B cell (primary cell): Measurements from ENCODE around the gene ITIH2. TPM values are rescaled to one million over a fixed set of nuclear protein-coding genes. Genes with fewer than 3 reads are reported as not detected.

ENCODE experiments used
- ATAC-seq: fragments of 200-7000 bp; cut with Tn5 transposase; one replicate; pipeline ENCODE4 v1.10.0; 2021; ENCODE audit warnings: low read depth, mild to moderate bottlenecking, moderate number of reproducible peaks, moderate library complexity
- CTCF ChIA-PET: fragments of 350-600 bp; sonication (Branson Sonifier 250); formaldehyde crosslinking; loops from one replicate; lab custom pipeline; 2021; ENCODE audit warnings: antibody characterized with exemption, inconsistent platforms; lab: Charles Lee
- POLR2A ChIA-PET: fragments of 350-600 bp; sonication (Branson Sonifier 250); formaldehyde crosslinking; loops from one replicate; lab custom pipeline; 2021; ENCODE audit warnings: antibody characterized with exemption; lab: Charles Lee
- DNase-seq: peaks from one replicate; pipeline ENCODE4 v3.0.0; 2013
- H2AFZ ChIP-seq: 2 replicates; pipeline ENCODE4 v1.6.1; 2012; ENCODE audit warnings: mild to moderate bottlenecking, low read depth, low read length; ENCODE audit not compliant: insufficient read depth, poor library complexity, severe bottlenecking
- H3K27ac ChIP-seq, 2 donors: 1 replicate in 1 of 2; 2 replicates in 1 of 2; pipeline ENCODE4 v1.5.1; 2012 to 2013; ENCODE audit warnings: low read length in 2 of 2, mild to moderate bottlenecking in 2 of 2, moderate library complexity in 1 of 2
- H3K27me3 ChIP-seq, 4 experiments: fragments of 200-600 bp in 1 of 4; sonication (generic) in 1 of 4; replicated peaks in 1 of 4; 1 replicate in 2 of 4; 2 replicates in 2 of 4; pipeline versions ENCODE4 v1.6.1 to v1.7.0; 2013 to 2016; ENCODE audit warnings: low read length in 3 of 4, mild to moderate bottlenecking in 2 of 4, mixed read lengths in 1 of 4, moderate library complexity in 1 of 4; ENCODE audit not compliant: insufficient read depth in 4 of 4, control insufficient read depth in 3 of 4; ENCODE audit errors: control extremely low read depth in 1 of 4
- H3K36me3 ChIP-seq, 2 experiments: replicated peaks in 1 of 2; 1 replicate in 1 of 2; 2 replicates in 1 of 2; pipeline versions ENCODE4 v1.6.1 to v1.7.1; 2013; ENCODE audit warnings: low read length in 1 of 2; ENCODE audit not compliant: insufficient read depth in 2 of 2, control insufficient read depth in 1 of 2; ENCODE audit errors: control extremely low read depth in 1 of 2, extremely low read depth in 1 of 2
- H3K4me1 ChIP-seq, 2 donors: fragments of 200-600 bp in 1 of 2; sonication (generic) in 1 of 2; 1 replicate in 1 of 2; 2 replicates in 1 of 2; pipeline versions ENCODE4 v1.5.1 to v1.6.1; 2013 to 2017; ENCODE audit warnings: low read length in 2 of 2; ENCODE audit not compliant: control insufficient read depth in 2 of 2, insufficient read depth in 2 of 2
- H3K4me2 ChIP-seq: replicated peaks from 2 replicates; pipeline ENCODE3; 2012; ENCODE audit warnings: mild to moderate bottlenecking, low read depth, low read length; ENCODE audit not compliant: poor library complexity, severe bottlenecking
- H3K4me3 ChIP-seq, 5 experiments: fragments of 200-600 bp in 1 of 5; sonication (generic) in 1 of 5; 1 replicate in 3 of 5; 2 replicates in 2 of 5; pipeline versions ENCODE4 v1.5.1 to v1.7.0; 2011 to 2016; ENCODE audit warnings: low read length in 4 of 5, mild to moderate bottlenecking in 4 of 5, low read depth in 2 of 5, control low read depth in 1 of 5, moderate library complexity in 1 of 5; ENCODE audit not compliant: insufficient read depth in 1 of 5; ENCODE audit errors: control extremely low read depth in 1 of 5, extremely low read depth in 1 of 5
- H3K79me2 ChIP-seq: fragments of 200-600 bp; sonication (generic); one replicate; pipeline ENCODE4 v1.6.0; 2016; ENCODE audit warnings: low read length; ENCODE audit not compliant: control insufficient read depth, insufficient read depth
- H3K9ac ChIP-seq: fragments of 200-600 bp; sonication (generic); 2 replicates; pipeline ENCODE4 v1.6.1; 2017; ENCODE audit warnings: mild to moderate bottlenecking, low read length, moderate library complexity
- H3K9me3 ChIP-seq, 3 donors: one replicate each; pipeline versions ENCODE4 v1.6.1 to v1.7.1; 2013; ENCODE audit warnings: low read length in 2 of 3; ENCODE audit not compliant: control insufficient read depth in 2 of 3, insufficient read depth in 1 of 3; ENCODE audit errors: control extremely low read depth in 1 of 3
- H4K20me1 ChIP-seq: 2 replicates; pipeline ENCODE4 v1.6.0; 2012; ENCODE audit warnings: mild to moderate bottlenecking, low read length; ENCODE audit not compliant: insufficient read depth, control insufficient read depth, poor library complexity, severe bottlenecking
- H3K27ac Mint-ChIP-seq: one replicate; pipeline ENCODE4 v1.8.0; 2021; ENCODE audit warnings: mixed read lengths
- H3K27me3 Mint-ChIP-seq: one replicate; pipeline ENCODE4 v1.8.0; 2021; ENCODE audit warnings: mixed read lengths
- H3K4me1 Mint-ChIP-seq: one replicate; pipeline ENCODE4 v1.8.0; 2021; ENCODE audit warnings: mixed read lengths
- H3K4me3 Mint-ChIP-seq: one replicate; pipeline ENCODE4 v1.8.0; 2021; ENCODE audit warnings: mixed read lengths
- H3K9me3 Mint-ChIP-seq: one replicate; pipeline ENCODE4 v1.8.0; 2022; ENCODE audit warnings: mixed read lengths; ENCODE audit not compliant: insufficient read depth
- CTCF ChIP-seq: fragments of 200-600 bp; IDR thresholded peaks from one replicate; pipeline ENCODE4 v1.8.0; 2022; ENCODE audit warnings: antibody characterized with exemption, mild to moderate bottlenecking
- EZH2 ChIP-seq: IDR thresholded peaks from 2 replicates; pipeline ENCODE4 v1.6.1; 2012; ENCODE audit warnings: borderline replicate concordance, low read depth, mild to moderate bottlenecking, moderate library complexity, low read length; ENCODE audit not compliant: insufficient read depth, poor library complexity, severe bottlenecking
- WGBS: methylation state at CpG from one replicate; pipeline ENCODE4 v1.1.5; 2013; ENCODE audit warnings: missing lambda C conversion rate; ENCODE audit not compliant: insufficient coverage; 5-methylcytosine and 5-hydroxymethylcytosine counted together
- intact Hi-C: fragments of 100-400 bp; cut with micrococcal nuclease; formaldehyde crosslinking; loops from one replicate; pipeline ENCODE4 v1.10.0; 2022
- polyA plus RNA-seq: library from polyadenylated mRNA; depleted of rRNA; stranded (reverse); fragments of >200 nt; gene quantifications from 2 replicates; pipeline ENCODE4 v1.2.3, GENCODE V29; 2012
- total RNA-seq, 2 donors: library from RNA; stranded (reverse); fragments of 120-200 nt in 1 of 2; gene quantifications; 1 replicate in 1 of 2; 2 replicates in 1 of 2; pipeline versions ENCODE4 v1.2.3 to v1.2.4, GENCODE V29; 2013 to 2022

The ITIH2 gene
- total and polyA plus RNA-seq, 2 donors (not counting 1 experiment from before 2014, with no cell fraction given) = not detected

DNA sequence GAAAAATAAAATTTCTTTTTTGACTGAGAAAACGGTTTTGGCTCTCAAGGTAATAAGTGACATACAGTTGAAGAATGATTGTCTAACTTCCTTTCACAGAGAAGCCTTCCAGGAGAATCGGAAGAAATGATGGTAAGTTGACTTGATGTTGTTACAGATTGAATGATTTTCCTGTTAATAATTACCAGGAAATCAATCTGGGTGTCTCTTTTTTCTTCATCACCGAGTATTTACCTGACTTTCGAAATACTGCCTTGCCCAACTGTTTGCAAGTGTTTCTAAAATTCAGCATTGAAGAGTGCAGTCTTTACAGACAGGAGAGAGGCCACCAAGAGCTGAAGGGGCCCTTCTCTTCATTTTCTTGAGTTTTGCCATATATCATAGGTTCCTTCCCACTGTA, 4.0 kb downstream of the ITIH2 start:
- ATAC-seq (no peak), DNase-seq (no peak)
- H3K9me3 ChIP-seq = peaks cover 0 to 1% (median 0%) of the 10 kb centered on the region in 3 donors
- H3K27ac Mint-ChIP-seq = no peak overlapping the region
- ChIA-PET POLR2A (no interaction called here), CTCF (no interaction called here)
- peaks cover 2% of the 10 kb centered on the region for H3K9me3 Mint-ChIP-seq
- H3K4me3 ChIP-seq = no peak overlapping the region
- intact Hi-C loops = no loop called here
- H3K27me3 ChIP-seq = peaks cover 0 to 4% (median 2%) of the 10 kb centered on the region in 4 experiments
- H3K36me3 ChIP-seq = no peaks in the 10 kb centered on the region
- H3K4me2 ChIP-seq = no peak overlapping the region
- TF ChIP-seq EZH2 (no peak), CTCF (no peak)
- H3K4me1 ChIP-seq = no peaks in the 10 kb centered on the region
- no peaks in the 10 kb centered on the region for H4K20me1 ChIP-seq
- H3K27ac ChIP-seq = no peak overlapping the region
- no peak overlapping the region for H2AFZ ChIP-seq
- no peaks in the 10 kb centered on the region for H3K4me1 Mint-ChIP-seq
- no peaks in the 10 kb centered on the region for H3K79me2 ChIP-seq
- H3K9ac ChIP-seq = no peak overlapping the region
- H3K4me3 Mint-ChIP-seq = no peak overlapping the region
- 80% methylated on average over 1 of the region's 4 CpGs for WGBS
- H3K27me3 Mint-ChIP-seq = peaks cover 53% of the 10 kb centered on the region

GRCh38 chr10:7707858-7708622, 4.9 kb downstream of the ITIH2 start:
- Histone ChIP-seq H4K20me1 (no peaks in the 10 kb centered on the region), H3K27ac (no peak overlapping the region), H3K9me3 (peaks cover 0 to 1% (median 0%) of the 10 kb centered on the region in 3 donors), H3K4me2 (no peak overlapping the region), H3K36me3 (no peaks in the 10 kb centered on the region), H3K4me3 (no peak overlapping the region), H2AFZ (no peak overlapping the region), H3K79me2 (no peaks in the 10 kb centered on the region), H3K9ac (no peak overlapping the region), H3K4me1 (no peaks in the 10 kb centered on the region), H3K27me3 (peaks cover 0 to 4% (median 2%) of the 10 kb centered on the region in 4 experiments)
- DNase-seq (no peak), ATAC-seq (no peak)
- Mint-ChIP-seq H3K27ac (no peak overlapping the region), H3K27me3 (peaks cover 50% of the 10 kb centered on the region), H3K4me1 (no peaks in the 10 kb centered on the region), H3K4me3 (no peak overlapping the region), H3K9me3 (peaks cover 2% of the 10 kb centered on the region)
- TF ChIP-seq EZH2 = no peak
- TF ChIP-seq CTCF = no peak
- intact Hi-C loops = no loop called here
- WGBS = 100% methylated on average over 4 of the region's 5 CpGs
- CTCF ChIA-PET = interaction anchor here (2.2 kb wide), 1 partner anchor 21 kb away, joined by 5 read pairs; no protein-coding TSS in a partner anchor
- POLR2A ChIA-PET = no interaction called here
